IPS DF 4.7 (cell line): ENCODE data around the gene C1QL1.
A peak's percentile ranks its signal among the peaks of the same experiment; 100 is the strongest.

ENCODE experiments used
- DNase-seq: peaks from one replicate; pipeline ENCODE4 v3.0.0-alpha.2; 2013; ENCODE audit warnings: low spot score; ENCODE audit errors: extremely low read depth

The C1QL1 gene

GRCh38 chr17:44915862-44916780 is 52.0 kb downstream of the C1QL1 start:
- DNase-seq, result no peak

GRCh38 chr17:44915321-44915726 is 52.8 kb downstream of the C1QL1 start, which contains the start of gene GFAP:
TSS of gene GFAP (minus strand) at chr17:44915500. CDS start at chr17:44915486, 14 bp downstream.
- DNase-seq, result no peak

GRCh38 chr17:44914698-44915271 is 53.3 kb downstream of the C1QL1 start:
- no peak for DNase-seq

- DNase-seq, result no peak
These were observed 54.0 kb downstream of the C1QL1 start for GRCh38 chr17:44914148-44914547.

- DNase-seq, result no peak
These were observed 54.4 kb downstream of the C1QL1 start for GRCh38 chr17:44913676-44914075.

GRCh38 chr17:44912763-44913544 is 55.1 kb downstream of the C1QL1 start:
- no peak for DNase-seq

- DNase-seq, result peak; percentile 56
These were observed 56.7 kb downstream of the C1QL1 start for GRCh38 chr17:44911133-44912001.

- no peak for DNase-seq
These were observed 57.6 kb downstream of the C1QL1 start for GRCh38 chr17:44910231-44911106.
